HTERT RPE-1 (cell line): Measurements from ENCODE around the gene TBL3.
"Not testable (repeated sequence)": the region's sequence is repeated elsewhere in the genome, so short reads cannot be mapped to it uniquely, and the experiment has no call there.

Experiments
- in situ Hi-C: fragments of 300-500 bp; cut with MboI; formaldehyde crosslinking; loops from 4 replicates; pipeline ENCODE4 v1.14.3; 2020; ENCODE audit warnings: low sequenced_read_pairs

The TBL3 gene

GRCh38 chr16:1942810-1943726, 28.8 kb upstream of the TBL3 start, which contains the start of gene MSRB1:
Gene MSRB1, minus strand, starts transcription at chr16:1943199. Its CDS starts 43 bp downstream, at chr16:1943156.
- in situ Hi-C loops = no loop called here

GRCh38 chr16:1944612-1945199, 27.1 kb upstream of the TBL3 start:
- in situ Hi-C loops = no loop called here

DNA sequence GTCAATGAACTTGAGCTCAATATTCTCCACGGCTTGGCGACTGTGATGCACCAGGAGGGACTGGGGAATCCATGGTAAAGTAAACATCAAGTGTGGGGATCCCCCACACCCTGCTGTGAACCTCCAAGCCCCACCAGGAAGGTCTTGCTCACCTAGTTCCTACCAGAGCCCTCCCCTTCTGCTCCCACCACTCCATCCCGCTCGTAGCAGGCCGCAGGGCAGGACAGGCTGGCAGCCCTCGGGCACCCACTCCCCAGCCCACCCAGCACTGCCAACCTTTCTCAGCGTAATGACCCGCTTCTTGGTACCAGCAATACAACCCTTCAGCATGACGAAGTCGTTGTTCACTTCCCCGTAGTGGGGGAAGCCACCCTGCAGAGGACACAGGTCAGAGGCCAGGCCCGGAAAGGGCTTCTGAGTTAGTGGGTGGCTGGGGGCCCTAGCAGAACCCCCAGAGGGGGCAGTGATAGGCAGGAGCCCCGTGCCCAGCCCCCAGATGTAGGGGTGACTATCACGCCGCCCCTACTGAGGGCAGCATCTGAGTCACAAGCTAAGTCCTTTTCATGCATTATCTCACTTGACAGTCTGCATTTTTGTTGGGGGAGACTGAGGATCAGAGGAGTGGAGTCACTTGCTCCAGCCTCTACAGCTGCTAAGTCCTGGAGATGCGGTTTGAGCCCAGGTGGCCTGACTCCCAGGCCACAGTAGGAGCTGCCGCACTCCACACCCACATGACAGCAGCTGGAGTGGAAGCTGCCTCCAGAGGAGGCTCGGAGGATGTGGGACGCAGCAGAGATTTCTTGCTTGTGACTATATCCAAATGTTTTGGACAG, 26.1 kb upstream of the TBL3 start:
- in situ Hi-C loops = no loop called here

- in situ Hi-C loops = no loop called here
Observed at GRCh38 chr16:1946495-1947368, 25.1 kb upstream of the TBL3 start.

DNA sequence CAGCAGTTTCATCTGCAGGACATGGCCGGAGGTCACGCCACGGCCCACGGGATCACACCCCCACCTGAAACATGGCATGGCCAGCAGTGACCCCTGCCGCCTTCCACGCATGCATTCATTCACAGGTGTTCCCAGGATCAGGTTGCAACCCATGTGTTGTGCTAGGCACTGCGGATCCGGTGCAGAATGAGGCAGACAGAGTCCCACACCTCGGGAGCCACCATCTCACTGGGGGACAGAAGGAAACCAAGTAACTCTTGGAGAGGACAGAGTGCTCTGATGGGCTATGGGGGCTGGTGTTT, 24.5 kb upstream of the TBL3 start:
- in situ Hi-C loops = no loop called here

DNA sequence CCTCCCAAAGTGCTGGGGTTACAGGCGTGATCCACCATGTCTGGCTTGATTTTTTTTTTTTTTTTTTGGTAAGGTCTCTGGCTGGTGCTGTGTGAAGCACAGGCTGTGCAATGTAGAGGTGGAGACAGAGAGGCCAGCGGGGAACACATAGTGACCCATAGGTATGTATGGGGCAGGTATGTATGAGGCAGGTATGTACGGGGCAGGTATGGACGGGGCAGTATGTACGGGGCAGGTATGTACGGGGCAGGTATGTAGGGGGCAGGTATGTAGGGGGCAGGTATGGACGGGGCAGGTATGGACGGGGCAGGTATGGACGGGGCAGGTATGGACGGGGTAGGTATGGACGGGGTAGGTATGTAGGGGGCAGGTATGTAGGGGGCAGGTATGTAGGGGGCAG, 22.3 kb upstream of the TBL3 start:
- in situ Hi-C loops = no loop called here

DNA sequence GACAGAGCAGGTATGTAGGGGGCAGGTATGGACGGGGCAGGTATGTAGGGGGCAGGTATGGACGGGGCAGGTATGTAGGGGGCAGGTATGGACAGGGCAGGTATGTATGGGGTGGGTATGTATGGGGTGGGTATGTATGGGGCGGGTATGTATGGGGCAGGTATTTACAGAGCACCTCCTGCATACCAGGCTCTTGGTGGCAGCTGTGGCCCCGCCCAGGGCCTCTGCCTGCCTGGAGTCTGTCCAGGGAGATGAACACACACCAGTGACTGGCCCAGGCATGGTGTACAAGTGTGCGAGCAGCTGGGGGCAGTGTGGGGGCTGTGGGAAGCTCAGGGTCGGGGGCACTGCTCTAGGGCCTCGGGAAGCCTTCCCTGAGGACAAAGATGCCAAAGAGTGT, 21.8 kb upstream of the TBL3 start:
- in situ Hi-C loops = no loop called here

DNA sequence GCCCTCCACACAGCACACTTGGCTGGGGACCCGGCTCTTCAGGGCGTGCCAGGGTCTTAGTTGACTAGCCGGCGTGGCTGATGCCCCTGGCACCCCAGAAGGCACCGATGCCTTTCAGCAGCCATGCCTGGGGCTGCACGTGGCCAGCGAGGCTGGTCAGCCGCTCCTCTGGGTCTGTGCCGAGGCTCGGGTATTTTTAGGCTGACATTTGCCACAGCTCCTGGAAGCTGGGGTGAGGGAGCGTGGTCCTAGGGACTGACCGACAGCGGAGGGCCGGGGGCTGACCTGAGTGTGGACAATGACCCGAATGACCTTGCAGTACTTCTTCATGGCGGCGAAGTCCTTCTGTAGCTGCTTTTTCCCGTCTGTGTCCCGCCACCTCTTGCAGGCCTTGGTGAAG, 21.3 kb upstream of the TBL3 start:
- in situ Hi-C loops = no loop called here

DNA sequence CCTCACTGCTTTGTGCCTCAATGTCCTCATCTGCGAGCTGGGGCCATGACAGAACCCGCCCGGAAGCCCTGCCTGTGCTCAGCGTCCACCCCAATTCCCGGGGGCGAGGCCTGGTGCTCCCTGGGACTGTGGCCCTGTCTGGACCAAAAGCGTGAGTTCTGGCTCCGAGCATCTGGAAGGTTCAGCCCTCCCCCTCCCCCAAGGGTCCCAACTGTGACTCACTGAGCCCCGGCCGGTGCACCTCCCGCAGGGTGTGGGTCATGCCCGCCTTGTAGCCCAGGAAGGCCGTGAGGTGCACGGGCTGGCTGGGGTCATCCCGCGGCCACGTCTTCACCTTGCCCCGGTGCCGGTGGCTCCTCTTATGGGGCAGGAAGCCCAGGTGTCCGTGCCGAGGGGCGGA, 18.1 kb upstream of the TBL3 start:
- in situ Hi-C loops = no loop called here

DNA sequence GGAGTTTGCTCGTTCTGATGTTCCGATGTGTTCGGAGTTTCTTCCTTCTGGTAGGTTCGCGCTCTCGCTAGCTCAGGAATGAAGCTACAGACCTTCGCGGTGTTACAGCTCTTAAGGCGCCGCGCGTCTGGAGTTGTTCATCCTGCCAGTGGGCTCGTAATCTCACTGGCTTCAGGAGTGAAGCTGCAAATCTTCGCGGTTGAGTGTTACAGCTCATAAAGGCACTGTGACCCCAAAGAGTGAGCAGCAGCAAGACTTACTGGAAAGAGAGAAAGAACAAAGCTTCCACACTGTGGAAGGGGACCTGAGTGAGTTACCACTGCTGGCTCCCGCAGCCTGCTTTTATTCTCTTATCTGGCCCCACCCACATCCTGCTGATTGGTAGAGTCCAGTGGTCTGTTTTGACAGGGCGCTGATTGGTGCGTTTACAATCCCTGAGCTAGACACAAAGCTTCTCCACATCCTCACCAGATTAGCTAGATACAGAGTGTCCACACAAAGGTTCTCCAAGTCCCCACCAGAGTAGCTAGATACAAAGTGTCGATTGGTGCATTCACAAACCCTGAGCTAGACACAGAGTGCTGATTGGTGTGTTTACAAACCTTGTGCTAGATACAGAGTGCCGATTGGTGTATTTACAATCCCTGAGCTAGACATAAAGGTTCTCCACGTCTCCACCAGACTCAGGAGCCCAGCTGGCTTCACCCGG, 14.3 kb upstream of the TBL3 start:
- in situ Hi-C loops = not testable (repeated sequence)

DNA sequence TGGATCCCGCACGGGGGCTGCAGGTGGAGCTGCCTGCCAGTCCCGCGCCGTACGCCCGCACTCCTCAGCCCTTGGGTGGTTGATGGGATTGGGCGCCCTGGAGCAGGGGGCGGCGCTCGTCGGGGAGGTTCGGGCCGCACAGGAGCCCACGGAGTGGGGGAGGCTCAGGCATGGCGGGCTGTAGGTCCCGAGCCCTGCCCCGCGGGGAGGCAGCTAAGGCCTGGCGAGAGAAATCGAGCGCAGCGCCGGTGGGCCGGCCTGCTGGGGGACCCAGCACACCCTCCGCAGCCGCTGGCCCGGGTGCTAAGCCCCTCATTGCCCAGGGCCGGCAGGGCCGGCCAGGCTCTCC, 13.7 kb upstream of the TBL3 start:
- in situ Hi-C loops = not testable (repeated sequence)

DNA sequence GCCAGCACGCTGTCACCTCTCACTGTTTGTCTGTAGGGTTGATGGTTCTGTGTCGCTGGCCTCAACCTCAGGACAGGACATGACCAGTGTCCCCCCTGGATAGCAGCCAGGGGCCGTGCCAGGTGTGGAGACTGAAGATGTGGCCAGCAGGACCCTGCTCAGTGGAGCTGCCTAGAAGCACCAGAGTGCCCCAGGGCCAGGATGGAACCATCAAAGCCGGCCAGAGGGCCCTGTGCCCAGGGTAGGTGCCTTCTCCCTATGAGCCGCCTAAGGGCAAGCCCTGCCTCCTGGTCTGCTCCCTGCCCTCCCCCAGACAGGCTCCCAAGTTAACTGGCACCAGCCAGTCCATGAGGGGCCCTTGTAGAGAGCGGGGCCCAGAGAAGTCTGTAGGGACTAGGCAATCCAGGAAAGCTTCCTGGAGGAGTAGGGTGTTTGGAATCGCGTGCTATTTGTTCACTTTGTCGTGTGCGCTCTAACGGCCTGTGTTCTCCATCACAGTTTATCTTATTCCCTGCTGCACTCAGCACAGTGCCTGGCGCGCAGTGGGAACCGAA, 13.1 kb upstream of the TBL3 start:
- in situ Hi-C loops = no loop called here

DNA sequence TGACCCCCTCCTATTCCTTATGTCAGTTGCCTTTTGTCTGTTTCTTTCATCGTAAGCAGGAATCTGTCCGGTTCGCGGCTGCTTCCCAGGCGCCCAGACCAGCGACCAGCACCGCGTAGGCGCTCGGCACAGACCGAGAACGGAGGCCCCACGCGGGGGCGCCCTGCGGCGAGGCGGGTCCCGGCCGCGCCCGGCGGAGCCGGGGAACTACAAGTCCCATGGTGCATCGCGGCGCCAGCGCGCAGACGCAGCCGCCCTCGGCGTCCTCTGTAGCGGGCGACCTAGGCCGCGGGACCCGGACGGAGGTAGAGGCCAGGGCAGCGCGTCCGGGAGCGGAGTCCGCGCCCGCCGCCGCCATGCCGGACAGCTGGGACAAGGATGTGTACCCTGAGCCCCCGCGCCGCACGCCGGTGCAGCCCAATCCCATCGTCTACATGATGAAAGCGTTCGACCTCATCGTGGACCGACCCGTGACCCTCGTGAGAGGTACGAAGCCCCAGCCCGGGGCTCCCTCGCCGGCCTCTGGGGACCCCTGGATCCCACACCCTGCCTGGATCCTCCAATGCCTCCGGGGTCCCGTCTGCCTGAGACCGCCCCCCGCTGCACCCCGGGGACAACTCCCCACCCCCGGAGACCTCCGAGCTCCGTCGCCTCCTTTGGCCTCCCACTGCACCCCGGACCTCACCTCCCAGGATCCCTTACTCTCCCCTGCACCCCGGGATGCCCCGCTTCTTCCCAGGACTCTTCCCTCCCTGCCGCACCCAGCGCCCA, 12.4 kb upstream of the TBL3 start, which contains the start of gene NDUFB10:
TSS of gene NDUFB10 (plus strand) at position 270 of the 771 bp plus-strand sequence. CDS start at position 357, 87 bp downstream.
- in situ Hi-C loops = no loop called here

GRCh38 chr16:1960665-1961630, 10.9 kb upstream of the TBL3 start:
- in situ Hi-C loops = no loop called here

DNA sequence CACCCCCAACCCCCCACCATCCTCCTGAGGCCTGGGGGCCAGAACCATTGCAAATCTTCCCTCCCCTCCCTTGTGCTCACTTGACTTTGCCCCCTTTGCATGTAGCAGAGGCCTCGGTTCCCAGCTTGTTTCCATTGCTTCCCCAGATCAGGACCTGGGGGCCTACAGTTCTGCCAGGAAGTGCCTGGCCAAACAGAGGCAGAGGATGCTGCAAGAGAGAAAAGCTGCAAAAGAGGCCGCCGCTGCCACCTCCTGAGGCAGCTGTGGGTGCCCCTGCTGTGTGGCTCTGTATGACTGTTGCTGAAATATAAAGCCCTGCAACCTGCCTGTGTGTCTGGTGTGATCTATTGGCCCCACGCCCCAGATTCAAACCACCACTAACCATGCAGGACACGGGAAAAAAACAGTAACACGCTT, 10.2 kb upstream of the TBL3 start:
- in situ Hi-C loops = no loop called here

DNA sequence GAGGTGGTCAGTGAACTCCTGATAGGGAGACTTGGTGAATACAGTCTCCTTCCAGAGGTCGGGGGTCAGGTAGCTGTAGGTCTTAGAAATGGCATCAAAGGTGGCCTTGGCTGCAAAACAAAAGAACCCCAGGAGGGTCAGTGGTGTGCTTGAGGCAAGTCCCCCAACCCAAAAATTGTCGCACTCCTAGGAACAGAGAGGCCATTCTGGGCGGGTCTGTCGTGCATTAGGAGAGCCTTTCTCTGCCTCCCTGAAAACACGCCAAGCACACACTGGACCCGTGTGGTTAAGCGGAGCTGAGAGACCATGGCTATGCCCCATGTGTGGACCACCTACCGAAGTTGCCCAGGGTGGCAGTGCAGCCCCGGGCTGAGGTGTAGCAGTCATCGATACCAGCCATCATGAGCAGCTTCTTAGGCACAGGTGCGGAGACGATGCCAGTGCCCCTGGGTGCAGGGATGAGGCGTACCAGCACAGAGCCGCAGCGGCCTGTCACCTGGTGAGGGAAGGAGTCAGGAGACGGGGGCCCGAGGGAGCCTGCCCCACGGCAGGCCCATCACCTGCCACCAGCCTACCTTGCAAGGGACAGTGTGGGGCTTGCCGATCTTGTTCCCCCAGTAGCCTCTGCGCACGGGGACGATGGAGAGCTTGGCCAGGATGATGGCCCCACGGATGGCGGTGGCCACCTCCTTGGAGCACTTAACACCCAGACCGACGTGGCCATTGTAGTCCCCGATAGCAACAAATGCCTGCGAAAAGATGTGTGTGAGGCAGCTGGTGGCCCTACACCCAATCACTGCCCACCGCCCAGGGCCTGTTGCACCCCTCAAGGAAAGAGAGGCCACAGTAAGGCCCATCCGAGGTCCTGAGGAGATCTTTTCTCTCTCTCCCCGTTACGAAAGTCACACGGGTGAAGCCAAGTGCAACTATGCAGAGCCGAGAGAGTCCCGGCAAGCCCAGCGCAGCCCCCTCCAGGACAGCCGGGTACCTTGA, 9.4 kb upstream of the TBL3 start:
- in situ Hi-C loops = not testable (repeated sequence)
